ENCODE measurements around the gene CTTNBP2NL. TPM values are rescaled to one million over a fixed set of nuclear protein-coding genes. Genes with fewer than 3 reads are reported as not detected.

Gene CTTNBP2NL
- total RNA-seq, 1 donor from 2014 or later, result 39.0 TPM

- no peak for TF ChIP-seq CTCF (conservative IDR thresholded peaks at IDR 0.05)
- Mint-ChIP-seq H3K4me3 (no peak overlapping the region), H3K27me3 (ENCODE audit: low read depth) (peaks cover 18% of the 10 kb centered on the region), H3K4me1 (no peaks in the 10 kb centered on the region), H3K36me3 (ENCODE audit: low read depth) (no peaks in the 10 kb centered on the region), H3K9me3 (no peaks in the 10 kb centered on the region), H3K27ac (ENCODE audit: unreplicated experiment) (no peak overlapping the region)
- no peak for DNase-seq (ENCODE audit: low read depth, low spot score)
Measured at GRCh38 chr1:112493351-112493750, 97.3 kb downstream of the CTTNBP2NL start.

GRCh38 chr1:112496290-112496689 is 100.3 kb downstream of the CTTNBP2NL start:
- H3K27ac Mint-ChIP-seq (ENCODE audit: unreplicated experiment), result no peak overlapping the region
- no peak for DNase-seq (ENCODE audit: low read depth, low spot score)
- no peak overlapping the region for H3K4me3 Mint-ChIP-seq
- H3K36me3 Mint-ChIP-seq (ENCODE audit: low read depth), result no peaks in the 10 kb centered on the region
- TF ChIP-seq CTCF (conservative IDR thresholded peaks at IDR 0.05), result no peak
- H3K9me3 Mint-ChIP-seq, result no peaks in the 10 kb centered on the region
- H3K4me1 Mint-ChIP-seq, result no peaks in the 10 kb centered on the region
- H3K27me3 Mint-ChIP-seq (ENCODE audit: low read depth), result peaks cover 39% of the 10 kb centered on the region

GRCh38 chr1:112501810-112502641 is 106.0 kb downstream of the CTTNBP2NL start:
- TF ChIP-seq CTCF (conservative IDR thresholded peaks at IDR 0.05), result peak; percentile 66
- Mint-ChIP-seq H3K36me3 (ENCODE audit: low read depth) (no peaks in the 10 kb centered on the region), H3K4me1 (peaks cover 11% of the 10 kb centered on the region), H3K27ac (ENCODE audit: unreplicated experiment) (no peak overlapping the region), H3K4me3 (peak overlapping the region; percentile 73), H3K9me3 (no peaks in the 10 kb centered on the region), H3K27me3 (ENCODE audit: low read depth) (peaks cover 81% of the 10 kb centered on the region)
- DNase-seq (ENCODE audit: low read depth, low spot score), result peak; percentile 59

GRCh38 chr1:112502826-112503225 is 106.8 kb downstream of the CTTNBP2NL start:
- Mint-ChIP-seq H3K27me3 (ENCODE audit: low read depth) (peaks cover 85% of the 10 kb centered on the region), H3K4me3 (peak overlapping the region; percentile 75), H3K27ac (ENCODE audit: unreplicated experiment) (no peak overlapping the region), H3K9me3 (no peaks in the 10 kb centered on the region), H3K4me1 (peaks cover 11% of the 10 kb centered on the region), H3K36me3 (ENCODE audit: low read depth) (no peaks in the 10 kb centered on the region)
- TF ChIP-seq CTCF (conservative IDR thresholded peaks at IDR 0.05), result no peak
- DNase-seq (ENCODE audit: low read depth, low spot score), result no peak

- peaks cover 84% of the 10 kb centered on the region for H3K27me3 Mint-ChIP-seq (ENCODE audit: low read depth)
- no peak for DNase-seq (ENCODE audit: low read depth, low spot score)
- H3K4me1 Mint-ChIP-seq, result peaks cover 11% of the 10 kb centered on the region
- peak overlapping the region; percentile 59 for H3K4me3 Mint-ChIP-seq
- no peaks in the 10 kb centered on the region for H3K36me3 Mint-ChIP-seq (ENCODE audit: low read depth)
- no peaks in the 10 kb centered on the region for H3K9me3 Mint-ChIP-seq
- no peak overlapping the region for H3K27ac Mint-ChIP-seq (ENCODE audit: unreplicated experiment)
- TF ChIP-seq CTCF (conservative IDR thresholded peaks at IDR 0.05), result no peak
Measured at GRCh38 chr1:112504001-112504660, 108.1 kb downstream of the CTTNBP2NL start.
